K562 (cell line): ENCODE results near the gene EIF3I. TPM values are rescaled to one million over a fixed set of nuclear protein-coding genes. Genes with fewer than 3 reads are reported as not detected.

Source experiments
- COPS2 ChIP-seq: fragments of 450-650 bp; conservative IDR thresholded peaks from 2 replicates; pipeline ENCODE4 v1.6.1; 2016; ENCODE audit warnings: mild to moderate bottlenecking, moderate library complexity
- CREBBP ChIP-seq: IDR thresholded peaks from one replicate; pipeline ENCODE4 v1.6.1; 2012; ENCODE audit warnings: low read depth, mild to moderate bottlenecking, control low read depth, inconsistent platforms, low read length
- CXXC5 ChIP-seq: fragments of 250-450 bp; sonication (Bioruptor Pico); IDR thresholded peaks from 2 replicates; pipeline ENCODE4 v1.8.0; 2022; ENCODE audit warnings: inconsistent platforms, mild to moderate bottlenecking, moderate library complexity
- ETV1 ChIP-seq: fragments of 450-650 bp; conservative IDR thresholded peaks from 2 replicates; pipeline ENCODE4 v1.6.1; 2016; ENCODE audit warnings: missing genetic modification characterization, control low read depth, low read depth, missing compliant biosample characterization
- HSF4 ChIP-seq: fragments of 250-450 bp; sonication (Bioruptor Pico); IDR thresholded peaks from 2 replicates; pipeline ENCODE4 v2.1.2; 2022; ENCODE audit warnings: mild to moderate bottlenecking, moderate library complexity, borderline replicate concordance
- JUND ChIP-seq, 2 experiments: IDR thresholded peaks; 2 replicates in 1 of 2; 3 replicates in 1 of 2; pipeline ENCODE4 v1.6.1; 2011; ENCODE audit warnings: borderline replicate concordance in 2 of 2, low read depth in 2 of 2, low read length in 2 of 2, improper control_type of control experiment in 1 of 2, missing biosample characterization in 1 of 2, missing genetic modification characterization in 1 of 2, missing genetic modification reagents in 1 of 2
- KAT2B ChIP-seq: IDR thresholded peaks from one replicate; pipeline ENCODE4 v1.6.1; 2012; ENCODE audit warnings: low read depth, mild to moderate bottlenecking, control low read depth, inconsistent platforms, low read length, moderate library complexity
- MYC ChIP-seq, 2 experiments: fragments of 250-450 bp in 1 of 2; sonication (Bioruptor Pico) in 1 of 2; IDR thresholded peaks; 2 replicates each; pipeline versions ENCODE4 v1.5.1 to v1.6.1; 2012 to 2021; ENCODE audit warnings: low read depth in 2 of 2, borderline replicate concordance in 1 of 2, improper control_type of control experiment in 1 of 2, low read length in 1 of 2, mild to moderate bottlenecking in 1 of 2, moderate library complexity in 1 of 2
- NFRKB ChIP-seq: fragments of 450-650 bp; IDR thresholded peaks from 2 replicates; pipeline ENCODE4 v1.6.1; 2016; ENCODE audit warnings: low read depth
- NR0B1 ChIP-seq: fragments of 450-650 bp; IDR thresholded peaks from one replicate; pipeline ENCODE4 v1.6.1; 2018; ENCODE audit warnings: mild to moderate bottlenecking, moderate library complexity; ENCODE audit not compliant: partially characterized antibody
- PCBP1 ChIP-seq: fragments of 200-400 bp; formaldehyde crosslinking; IDR thresholded peaks from 2 replicates; pipeline ENCODE4 v1.6.1; 2018; ENCODE audit warnings: mild to moderate bottlenecking, low read depth, low read length; ENCODE audit not compliant: poor library complexity, severe bottlenecking
- SRF ChIP-seq, 2 experiments: fragments of 250-450, 450-650 bp in 1 of 2; sonication (Bioruptor Pico) in 1 of 2; sonication (generic) in 1 of 2; formaldehyde crosslinking; IDR thresholded peaks; 2 replicates each; pipeline versions ENCODE4 v1.5.0 to v1.5.1; 2020 to 2022; ENCODE audit warnings: mild to moderate bottlenecking in 1 of 2, missing genetic modification reagents in 1 of 2
- ZEB2 ChIP-seq: fragments of 450-650 bp; IDR thresholded peaks from 2 replicates; pipeline ENCODE4 v1.6.1; 2016
- ZNF184 ChIP-seq: sonication (generic); formaldehyde crosslinking; IDR thresholded peaks from 2 replicates; pipeline ENCODE4 v1.5.0; 2020; ENCODE audit warnings: missing genetic modification reagents
- polyA plus RNA-seq, 8 experiments: library from polyadenylated mRNA; depleted of rRNA in 4 of 8; stranded (reverse) in 5 of 8; unstranded in 3 of 8; fragments of >200 nt; fragmentation: Nextera tagmentation in 2 of 8; fragmentation: Illumina TruSeq in 1 of 8; extraction: Ambion mirVana in 2 of 8; extraction: Trizol in 1 of 8; gene quantifications; 2 replicates each; pipeline versions ENCODE4 v1.2.1 to v1.2.3, GENCODE V29; 2011 to 2014; ENCODE audit warnings: inconsistent platforms in 1 of 8, missing spikeins in 1 of 8
- total RNA-seq, 7 experiments: library from RNA; depleted of rRNA in 6 of 7; stranded (reverse); fragments of >200 nt in 6 of 7; fragmentation: Illumina TruSeq in 2 of 7; extraction: Trizol in 2 of 7; gene quantifications; 2 replicates each; pipeline versions ENCODE4 v1.2.1 to v1.2.3, GENCODE V29; 2011 to 2021; ENCODE audit warnings: low replicate concordance in 1 of 7
- TF ChIP-seq, protein P1 (sequence below): sonication (generic); formaldehyde crosslinking; IDR thresholded peaks from 2 replicates; pipeline ENCODE4 v1.8.0; 2022; ENCODE audit warnings: mild to moderate bottlenecking, missing genetic modification reagents
- TF ChIP-seq, protein P2 (sequence below): fragments of 450-650 bp; formaldehyde crosslinking; IDR thresholded peaks from 2 replicates; pipeline ENCODE4 v1.4.0; 2022; ENCODE audit warnings: missing genetic modification characterization
- TF ChIP-seq, protein P3 (sequence below): sonication (generic); formaldehyde crosslinking; IDR thresholded peaks from 2 replicates; pipeline ENCODE4 v1.8.0; 2022; ENCODE audit warnings: mild to moderate bottlenecking, missing genetic modification reagents

Gene EIF3I
- total and polyA plus RNA-seq, 9 of the 15 experiments (the other 6 are each of a cell fraction or from before 2014, with no cell fraction given): 414 to 1,526 (median 635) TPM

GRCh38 chr1:32247983-32248889, 26.0 kb downstream of the EIF3I start (continued):
- TF ChIP-seq, protein P1, sequence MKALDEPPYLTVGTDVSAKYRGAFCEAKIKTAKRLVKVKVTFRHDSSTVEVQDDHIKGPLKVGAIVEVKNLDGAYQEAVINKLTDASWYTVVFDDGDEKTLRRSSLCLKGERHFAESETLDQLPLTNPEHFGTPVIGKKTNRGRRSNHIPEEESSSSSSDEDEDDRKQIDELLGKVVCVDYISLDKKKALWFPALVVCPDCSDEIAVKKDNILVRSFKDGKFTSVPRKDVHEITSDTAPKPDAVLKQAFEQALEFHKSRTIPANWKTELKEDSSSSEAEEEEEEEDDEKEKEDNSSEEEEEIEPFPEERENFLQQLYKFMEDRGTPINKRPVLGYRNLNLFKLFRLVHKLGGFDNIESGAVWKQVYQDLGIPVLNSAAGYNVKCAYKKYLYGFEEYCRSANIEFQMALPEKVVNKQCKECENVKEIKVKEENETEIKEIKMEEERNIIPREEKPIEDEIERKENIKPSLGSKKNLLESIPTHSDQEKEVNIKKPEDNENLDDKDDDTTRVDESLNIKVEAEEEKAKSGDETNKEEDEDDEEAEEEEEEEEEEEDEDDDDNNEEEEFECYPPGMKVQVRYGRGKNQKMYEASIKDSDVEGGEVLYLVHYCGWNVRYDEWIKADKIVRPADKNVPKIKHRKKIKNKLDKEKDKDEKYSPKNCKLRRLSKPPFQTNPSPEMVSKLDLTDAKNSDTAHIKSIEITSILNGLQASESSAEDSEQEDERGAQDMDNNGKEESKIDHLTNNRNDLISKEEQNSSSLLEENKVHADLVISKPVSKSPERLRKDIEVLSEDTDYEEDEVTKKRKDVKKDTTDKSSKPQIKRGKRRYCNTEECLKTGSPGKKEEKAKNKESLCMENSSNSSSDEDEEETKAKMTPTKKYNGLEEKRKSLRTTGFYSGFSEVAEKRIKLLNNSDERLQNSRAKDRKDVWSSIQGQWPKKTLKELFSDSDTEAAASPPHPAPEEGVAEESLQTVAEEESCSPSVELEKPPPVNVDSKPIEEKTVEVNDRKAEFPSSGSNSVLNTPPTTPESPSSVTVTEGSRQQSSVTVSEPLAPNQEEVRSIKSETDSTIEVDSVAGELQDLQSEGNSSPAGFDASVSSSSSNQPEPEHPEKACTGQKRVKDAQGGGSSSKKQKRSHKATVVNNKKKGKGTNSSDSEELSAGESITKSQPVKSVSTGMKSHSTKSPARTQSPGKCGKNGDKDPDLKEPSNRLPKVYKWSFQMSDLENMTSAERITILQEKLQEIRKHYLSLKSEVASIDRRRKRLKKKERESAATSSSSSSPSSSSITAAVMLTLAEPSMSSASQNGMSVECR (CRISPR knock-in tag): 0 out of 2 replicates have a peak, but pooled peaks have one; percentile 26
- TF ChIP-seq NR0B1 (no peak), HSF4 (CRISPR knock-in tag) (no peak), CREBBP (no peak), CXXC5 (peak; percentile 64), COPS2 (no peak), JUND (IDR thresholded peaks at IDR 0.05; ENCODE audit: borderline replicate concordance, low read depth, low read length) (peak; percentile 64), JUND (tag; IDR thresholded peaks at IDR 0.05; ENCODE audit: borderline replicate concordance, low read depth, low read length) (no peak; the same call in 2 of the 3 replicates), SRF (CRISPR knock-in tag; IDR thresholded peaks at IDR 0.05) (no peak), ETV1 (tag) (no peak), PCBP1 (peak; percentile 70), MYC (IDR thresholded peaks at IDR 0.05; ENCODE audit: low read depth, low read length) (peak; percentile 82), MYC (CRISPR knock-in tag; IDR thresholded peaks at IDR 0.05; ENCODE audit: borderline replicate concordance, low read depth) (no peak), KAT2B (no peak), NFRKB (no peak), ZNF184 (no peak), ZEB2 (no peak)
- TF ChIP-seq, protein P2, sequence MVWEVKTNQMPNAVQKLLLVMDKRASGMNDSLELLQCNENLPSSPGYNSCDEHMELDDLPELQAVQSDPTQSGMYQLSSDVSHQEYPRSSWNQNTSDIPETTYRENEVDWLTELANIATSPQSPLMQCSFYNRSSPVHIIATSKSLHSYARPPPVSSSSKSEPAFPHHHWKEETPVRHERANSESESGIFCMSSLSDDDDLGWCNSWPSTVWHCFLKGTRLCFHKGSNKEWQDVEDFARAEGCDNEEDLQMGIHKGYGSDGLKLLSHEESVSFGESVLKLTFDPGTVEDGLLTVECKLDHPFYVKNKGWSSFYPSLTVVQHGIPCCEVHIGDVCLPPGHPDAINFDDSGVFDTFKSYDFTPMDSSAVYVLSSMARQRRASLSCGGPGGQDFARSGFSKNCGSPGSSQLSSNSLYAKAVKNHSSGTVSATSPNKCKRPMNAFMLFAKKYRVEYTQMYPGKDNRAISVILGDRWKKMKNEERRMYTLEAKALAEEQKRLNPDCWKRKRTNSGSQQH (CRISPR knock-in tag): no peak
- TF ChIP-seq, protein P3, sequence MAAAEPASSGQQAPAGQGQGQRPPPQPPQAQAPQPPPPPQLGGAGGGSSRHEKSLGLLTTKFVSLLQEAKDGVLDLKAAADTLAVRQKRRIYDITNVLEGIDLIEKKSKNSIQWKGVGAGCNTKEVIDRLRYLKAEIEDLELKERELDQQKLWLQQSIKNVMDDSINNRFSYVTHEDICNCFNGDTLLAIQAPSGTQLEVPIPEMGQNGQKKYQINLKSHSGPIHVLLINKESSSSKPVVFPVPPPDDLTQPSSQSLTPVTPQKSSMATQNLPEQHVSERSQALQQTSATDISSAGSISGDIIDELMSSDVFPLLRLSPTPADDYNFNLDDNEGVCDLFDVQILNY: peak; percentile 73; the same call in 1 of the 2 replicates
